IMR-90 (cell line): Measurements from ENCODE around the gene LRRC73. TPM values are rescaled to one million over a fixed set of nuclear protein-coding genes. Genes with fewer than 3 reads are reported as not detected.

ENCODE experiments used
- ATAC-seq: fragments of 200-7000 bp; cut with Tn5 transposase; 2 replicates; pipeline ENCODE4 v1.9.1; 2020; ENCODE audit warnings: low read depth, mild to moderate bottlenecking, moderate library complexity
- BruUV-seq: library from RNA; stranded (reverse); fragments of 400-500 nt; replicated peaks from 2 replicates; lab custom pipeline; 2021; lab: Mats Ljungman, UMichigan
- CTCF ChIA-PET: fragments of 300-600 bp; formaldehyde crosslinking; extraction: SDS; loops from one replicate; lab custom pipeline; 2021; ENCODE audit warnings: antibody characterized with exemption; lab: Yijun Ruan, JAX
- POLR2A ChIA-PET: fragments of 300-600 bp; sonication (Branson Sonifier 250); formaldehyde crosslinking; loops from one replicate; lab custom pipeline; 2022; ENCODE audit warnings: antibody characterized with exemption; ENCODE audit not compliant: unreplicated experiment; lab: Charles Lee
- DNase-seq: peaks from one replicate; pipeline ENCODE4 v3.0.0; 2013
- H2AFZ ChIP-seq: replicated peaks from 2 replicates; pipeline ENCODE3; 2013; ENCODE audit warnings: low read length, mild to moderate bottlenecking; ENCODE audit not compliant: poor library complexity
- H2AK5ac ChIP-seq: 2 replicates; pipeline ENCODE4 v1.6.1; 2013; ENCODE audit warnings: low read depth, low read length, inconsistent platforms
- H2AK9ac ChIP-seq: replicated peaks from 2 replicates; pipeline ENCODE3; 2013; ENCODE audit warnings: mild to moderate bottlenecking, low read depth, low read length, moderate library complexity; ENCODE audit not compliant: poor library complexity
- H2BK120ac ChIP-seq: 2 replicates; pipeline ENCODE4 v1.6.1; 2013; ENCODE audit warnings: low read depth, low read length, inconsistent platforms
- H2BK15ac ChIP-seq: 3 replicates; pipeline ENCODE4 v1.6.1; 2013; ENCODE audit warnings: low read depth, low read length, inconsistent platforms
- H2BK20ac ChIP-seq: 2 replicates; pipeline ENCODE4 v1.6.1; 2013; ENCODE audit warnings: low read depth, mild to moderate bottlenecking, inconsistent platforms, low read length, moderate library complexity
- H2BK5ac ChIP-seq: 2 replicates; pipeline ENCODE4 v1.6.1; 2013; ENCODE audit warnings: mild to moderate bottlenecking, low read depth, low read length, inconsistent platforms; ENCODE audit not compliant: poor library complexity, severe bottlenecking
- H3K14ac ChIP-seq: replicated peaks from 2 replicates; pipeline ENCODE4 v1.6.1; 2013; ENCODE audit warnings: low read depth, low read length, inconsistent platforms
- H3K18ac ChIP-seq: 2 replicates; pipeline ENCODE4 v1.6.1; 2013; ENCODE audit warnings: low read depth, low read length, control low read depth
- H3K23ac ChIP-seq: 2 replicates; pipeline ENCODE4 v1.6.1; 2013; ENCODE audit warnings: low read depth, low read length, inconsistent platforms
- H3K27ac ChIP-seq: 2 replicates; pipeline ENCODE4 v1.5.1; 2013; ENCODE audit warnings: mild to moderate bottlenecking, control low read depth, low read length; ENCODE audit not compliant: insufficient read depth
- H3K27me3 ChIP-seq: 2 replicates; pipeline ENCODE4 v1.6.1; 2013; ENCODE audit warnings: low read length; ENCODE audit not compliant: control insufficient read depth, insufficient read depth
- H3K36me3 ChIP-seq: 2 replicates; pipeline ENCODE4 v1.6.1; 2013; ENCODE audit warnings: low read length, mixed read lengths; ENCODE audit not compliant: control insufficient read depth, insufficient read depth
- H3K4ac ChIP-seq: 2 replicates; pipeline ENCODE4 v1.6.1; 2013; ENCODE audit warnings: low read depth, low read length, inconsistent platforms
- H3K4me1 ChIP-seq: 2 replicates; pipeline ENCODE4 v1.6.1; 2013; ENCODE audit warnings: low read length, mixed read lengths; ENCODE audit not compliant: control insufficient read depth, insufficient read depth
- H3K4me2 ChIP-seq: 2 replicates; pipeline ENCODE4 v1.6.1; 2013; ENCODE audit warnings: low read depth, mild to moderate bottlenecking, control low read depth, low read length, moderate library complexity
- H3K4me3 ChIP-seq: 2 replicates; pipeline ENCODE4 v1.5.1; 2013; ENCODE audit warnings: low read depth, mild to moderate bottlenecking, control low read depth, low read length, moderate library complexity; ENCODE audit not compliant: insufficient read depth
- H3K56ac ChIP-seq: 2 replicates; pipeline ENCODE4 v1.6.1; 2013; ENCODE audit warnings: low read length, inconsistent platforms; ENCODE audit not compliant: insufficient read depth; ENCODE audit errors: extremely low read depth
- H3K79me1 ChIP-seq, 2 experiments: 2 replicates each; pipeline ENCODE4 v1.6.1; 2013; ENCODE audit warnings: low read length in 2 of 2, inconsistent platforms in 1 of 2, low read depth in 1 of 2
- H3K9ac ChIP-seq: 2 replicates; pipeline ENCODE4 v1.6.1; 2013; ENCODE audit warnings: low read depth, low read length, control low read depth
- H3K9me1 ChIP-seq: 2 replicates; pipeline ENCODE4 v1.6.1; 2013; ENCODE audit warnings: low read length, inconsistent platforms; ENCODE audit not compliant: insufficient read depth
- H3K9me3 ChIP-seq: 2 replicates; pipeline ENCODE4 v1.6.1; 2013; ENCODE audit warnings: low read length; ENCODE audit not compliant: control insufficient read depth, insufficient read depth
- H4K20me1 ChIP-seq: 2 replicates; pipeline ENCODE4 v1.6.1; 2013; ENCODE audit warnings: low read length, inconsistent platforms; ENCODE audit not compliant: insufficient read depth
- H4K5ac ChIP-seq: 2 replicates; pipeline ENCODE4 v1.6.1; 2013; ENCODE audit warnings: mild to moderate bottlenecking, low read depth, low read length, control low read depth
- H4K8ac ChIP-seq, 2 experiments: 2 replicates each; pipeline ENCODE4 v1.6.1; 2013; ENCODE audit warnings: low read depth in 2 of 2, low read length in 2 of 2, control low read depth in 1 of 2, inconsistent platforms in 1 of 2
- H4K91ac ChIP-seq: 2 replicates; pipeline ENCODE4 v1.6.1; 2013; ENCODE audit warnings: low read depth, low read length, inconsistent platforms; ENCODE audit not compliant: insufficient read depth
- MAZ ChIP-seq: IDR thresholded peaks from 2 replicates; pipeline ENCODE4 v1.6.1; 2012; ENCODE audit warnings: low read depth, mild to moderate bottlenecking, low read length, improper control_type of control experiment, moderate library complexity, borderline replicate concordance
- MXI1 ChIP-seq: IDR thresholded peaks from 2 replicates; pipeline ENCODE4 v1.6.1; 2012; ENCODE audit warnings: low read depth, mild to moderate bottlenecking, low read length, moderate library complexity, borderline replicate concordance
- WGBS, 2 experiments: methylation state at CpG; one replicate each; pipeline versions ENCODE4 v1.1.5 to v1.1.7; 2013; ENCODE audit warnings: missing lambda C conversion rate in 2 of 2; ENCODE audit not compliant: insufficient read length in 1 of 2; ENCODE audit errors: extremely low coverage in 2 of 2; 5-methylcytosine and 5-hydroxymethylcytosine counted together
- dilution Hi-C: fragments of 300-500 bp; cut with HindIII; formaldehyde crosslinking; loops from one replicate; pipeline ENCODE4 v1.14.3; 2018; ENCODE audit warnings: low sequenced_read_pairs; ENCODE audit not compliant: unreplicated experiment
- in situ Hi-C: fragments of 300-500 bp; cut with MboI; formaldehyde crosslinking; loops from 3 replicates; pipeline ENCODE4 v1.14.3; 2019; ENCODE audit warnings: low sequenced_read_pairs, inconsistent platforms, mixed read lengths
- intact Hi-C: fragments of 100-400 bp; cut with micrococcal nuclease; formaldehyde crosslinking; loops from 2 replicates; pipeline ENCODE4 v1.10.0; 2022
- polyA plus RNA-seq, 3 experiments: library from polyadenylated mRNA; depleted of rRNA; stranded (reverse); fragments of >200 nt; gene quantifications; 2 replicates each; pipeline ENCODE4 v1.2.3, GENCODE V29; 2012; ENCODE audit warnings: low replicate concordance in 1 of 3
- total RNA-seq: library from RNA; depleted of rRNA; stranded (reverse); fragments of >200 nt; gene quantifications from 2 replicates; pipeline ENCODE4 v1.2.3, GENCODE V29; 2012
- TF ChIP-seq, protein P1 (sequence below): conservative IDR thresholded peaks from 2 replicates; pipeline ENCODE4 v1.5.1; 2012; ENCODE audit warnings: mild to moderate bottlenecking, low read depth, low read length, improper control_type of control experiment

LRRC73 gene
- total and polyA plus RNA-seq, 2 of the 4 experiments (the other 2 are of a cell fraction), result under 0.01 to 0.31 TPM

- H3K4ac ChIP-seq, result peak overlapping the region; percentile 65
- peaks cover 31% of the 10 kb centered on the region; the same call in 1 of the 2 replicates for H4K20me1 ChIP-seq
- H3K4me2 ChIP-seq, result peak overlapping the region; percentile 83
- H3K36me3 ChIP-seq, result no peaks in the 10 kb centered on the region; the same call in 1 of the 2 replicates
- peak overlapping the region; percentile 4; the same call in 1 of the 3 replicates for H2BK15ac ChIP-seq
- no peak overlapping the region for H3K9ac ChIP-seq
- peaks cover 46% of the 10 kb centered on the region for H3K4me1 ChIP-seq
- dilution Hi-C loops (no loop called here), intact Hi-C loops (loop anchor here (1.0 kb wide), 1 partner anchor 15 kb away; the partner anchor contains the start of gene TJAP1), in situ Hi-C loops (loop anchor here (5.0 to 10.0 kb wide), 2 partner anchors 48 to 235 kb away; no protein-coding TSS in a partner anchor)
- ATAC-seq (peak; percentile 12), DNase-seq (peak; percentile 46)
- H3K4me3 ChIP-seq, result no peak overlapping the region
- 0 out of 2 replicates have a peak overlapping the region, but pooled peaks have one; percentile 12 for H4K5ac ChIP-seq
- H2AK5ac ChIP-seq, result peak overlapping the region; percentile 81
- H4K91ac ChIP-seq, result peak overlapping the region; percentile 80
- POLR2A ChIA-PET, result interaction anchor here (1.0 kb wide), 1 partner anchor 15 kb away, joined by 3 read pairs; no protein-coding TSS in a partner anchor
- peaks cover 28 to 83% of the 10 kb centered on the region in 2 experiments for H3K79me1 ChIP-seq
- CTCF ChIA-PET, result no interaction called here
- peak overlapping the region; percentile 53 for H3K14ac ChIP-seq
- H4K8ac ChIP-seq, result peak overlapping the region in 1 of 2 experiments; percentile 20; a peak in 1 of 4 replicates
- TF ChIP-seq MAZ (no peak), MXI1 (no peak)
- TF ChIP-seq, protein P1, sequence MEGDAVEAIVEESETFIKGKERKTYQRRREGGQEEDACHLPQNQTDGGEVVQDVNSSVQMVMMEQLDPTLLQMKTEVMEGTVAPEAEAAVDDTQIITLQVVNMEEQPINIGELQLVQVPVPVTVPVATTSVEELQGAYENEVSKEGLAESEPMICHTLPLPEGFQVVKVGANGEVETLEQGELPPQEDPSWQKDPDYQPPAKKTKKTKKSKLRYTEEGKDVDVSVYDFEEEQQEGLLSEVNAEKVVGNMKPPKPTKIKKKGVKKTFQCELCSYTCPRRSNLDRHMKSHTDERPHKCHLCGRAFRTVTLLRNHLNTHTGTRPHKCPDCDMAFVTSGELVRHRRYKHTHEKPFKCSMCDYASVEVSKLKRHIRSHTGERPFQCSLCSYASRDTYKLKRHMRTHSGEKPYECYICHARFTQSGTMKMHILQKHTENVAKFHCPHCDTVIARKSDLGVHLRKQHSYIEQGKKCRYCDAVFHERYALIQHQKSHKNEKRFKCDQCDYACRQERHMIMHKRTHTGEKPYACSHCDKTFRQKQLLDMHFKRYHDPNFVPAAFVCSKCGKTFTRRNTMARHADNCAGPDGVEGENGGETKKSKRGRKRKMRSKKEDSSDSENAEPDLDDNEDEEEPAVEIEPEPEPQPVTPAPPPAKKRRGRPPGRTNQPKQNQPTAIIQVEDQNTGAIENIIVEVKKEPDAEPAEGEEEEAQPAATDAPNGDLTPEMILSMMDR, result no peak
- peak overlapping the region; percentile 14; the same call in 1 of the 2 replicates for H3K23ac ChIP-seq
- peak overlapping the region; percentile 70 for H3K27ac ChIP-seq
- peak overlapping the region; percentile 62 for H2BK120ac ChIP-seq
- peaks cover 47% of the 10 kb centered on the region for H3K9me1 ChIP-seq
- no TSS peak for BruUV-seq
- no peaks in the 10 kb centered on the region for H3K27me3 ChIP-seq
- peak overlapping the region; percentile 81 for H2BK5ac ChIP-seq
- no peak overlapping the region for H3K56ac ChIP-seq
- peak overlapping the region; percentile 76 for H2AFZ ChIP-seq
- peak overlapping the region; percentile 97 for H2AK9ac ChIP-seq
- WGBS, 2 experiments, result no CpG with 5 or more reads among the region's 3 CpGs
- peak overlapping the region; percentile 37; the same call in 1 of the 2 replicates for H2BK20ac ChIP-seq
- peak overlapping the region; percentile 12; the same call in 1 of the 2 replicates for H3K18ac ChIP-seq
- no peaks in the 10 kb centered on the region for H3K9me3 ChIP-seq
Observed at GRCh38 chr6:43492673-43493072, 17.5 kb downstream of the LRRC73 start.
